Activated T-cell treated with anti-CD3 and anti-CD28 coated beads for 4 hours (primary cell): ENCODE measurements around the gene ELK4.
"Not testable (repeated sequence)": the region's sequence is repeated elsewhere in the genome, so short reads cannot be mapped to it uniquely, and the experiment has no call there.

ENCODE experiments used
- DNase-seq: peaks from one replicate; pipeline ENCODE4 v3.0.0-alpha.2; 2020

ELK4 gene

DNA sequence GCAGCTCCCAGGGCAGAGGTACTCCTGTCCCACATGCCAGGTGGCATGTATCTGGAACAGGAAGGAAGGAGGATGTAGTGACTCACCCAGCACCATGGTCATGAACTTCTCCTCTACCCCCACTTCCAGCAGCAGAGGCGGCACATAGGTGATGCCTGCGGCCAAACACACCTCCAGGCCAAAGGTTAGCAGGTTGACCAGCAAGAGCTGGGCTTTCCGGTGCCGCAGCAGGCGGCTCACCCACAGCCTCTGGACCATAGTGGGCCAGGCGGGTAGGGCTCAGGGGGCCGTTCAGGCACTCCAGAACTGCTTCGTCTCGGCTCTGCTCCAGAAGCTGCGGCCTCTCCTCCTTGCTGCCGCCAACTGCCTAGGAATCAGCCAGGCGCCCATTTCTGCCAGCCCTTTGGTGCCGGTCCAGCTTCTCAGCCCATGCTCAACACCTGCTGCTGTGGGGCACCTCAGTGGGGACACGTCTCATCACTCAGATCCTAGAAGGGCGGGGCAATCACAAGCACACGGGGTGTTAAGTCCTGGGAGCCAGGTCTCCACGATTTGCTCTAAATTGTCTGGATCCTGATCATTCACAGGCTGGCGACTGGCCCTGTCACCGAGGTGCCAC lies 32.7 kb upstream of the ELK4 start:
- no peak for DNase-seq

DNA sequence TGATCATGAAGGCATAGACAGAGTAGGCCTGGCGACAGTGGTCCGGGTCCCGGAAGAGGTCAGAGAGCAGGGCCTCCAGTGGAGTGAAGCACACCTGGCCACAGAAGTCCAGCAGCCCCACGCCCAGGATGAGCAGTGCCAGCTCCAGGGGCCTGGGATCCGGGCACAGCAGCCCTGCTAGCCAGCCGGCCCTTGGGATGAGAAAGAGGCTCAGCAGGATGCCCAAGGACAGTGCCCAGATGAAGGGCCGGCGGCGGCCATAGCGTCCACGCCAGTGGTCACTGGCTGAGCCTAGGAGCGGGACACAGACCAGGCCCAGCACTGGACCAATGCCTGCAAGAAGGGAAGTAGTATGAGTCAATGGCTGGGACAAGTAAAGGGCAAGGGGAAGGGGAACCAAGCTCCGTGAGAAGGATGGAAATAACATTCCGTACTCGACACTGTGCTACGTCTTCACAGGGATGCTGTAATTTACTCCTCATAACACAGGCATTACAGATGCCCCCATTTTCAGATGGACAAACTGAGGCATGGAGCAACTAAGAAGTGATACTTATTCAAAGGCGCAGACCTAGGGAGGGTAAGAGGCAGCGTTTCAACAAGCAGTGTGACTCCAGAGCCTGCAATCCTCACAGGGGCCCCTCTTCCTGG lies 31.6 kb upstream of the ELK4 start:
- DNase-seq, result no peak

DNA sequence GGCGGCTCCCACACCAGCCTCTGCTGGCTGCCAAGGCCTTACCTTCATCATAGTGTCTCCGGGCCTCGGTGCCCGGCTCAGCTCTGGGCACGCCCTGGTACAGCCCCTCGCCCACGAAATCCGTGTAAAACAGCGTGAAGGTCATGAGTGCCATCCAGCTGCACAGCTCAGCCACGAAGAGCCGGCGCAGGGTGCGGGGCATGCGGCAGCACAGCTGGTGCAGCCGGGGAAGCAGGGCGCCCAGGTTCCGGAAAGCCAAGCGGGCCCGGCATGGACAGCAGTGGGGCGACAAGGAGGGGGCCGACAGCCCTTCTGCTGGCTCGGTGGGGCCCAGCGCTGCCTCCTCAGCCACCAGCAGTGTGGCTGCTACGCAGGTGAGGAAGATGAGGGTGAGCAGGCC lies 31.0 kb upstream of the ELK4 start:
- DNase-seq, result no peak

DNA sequence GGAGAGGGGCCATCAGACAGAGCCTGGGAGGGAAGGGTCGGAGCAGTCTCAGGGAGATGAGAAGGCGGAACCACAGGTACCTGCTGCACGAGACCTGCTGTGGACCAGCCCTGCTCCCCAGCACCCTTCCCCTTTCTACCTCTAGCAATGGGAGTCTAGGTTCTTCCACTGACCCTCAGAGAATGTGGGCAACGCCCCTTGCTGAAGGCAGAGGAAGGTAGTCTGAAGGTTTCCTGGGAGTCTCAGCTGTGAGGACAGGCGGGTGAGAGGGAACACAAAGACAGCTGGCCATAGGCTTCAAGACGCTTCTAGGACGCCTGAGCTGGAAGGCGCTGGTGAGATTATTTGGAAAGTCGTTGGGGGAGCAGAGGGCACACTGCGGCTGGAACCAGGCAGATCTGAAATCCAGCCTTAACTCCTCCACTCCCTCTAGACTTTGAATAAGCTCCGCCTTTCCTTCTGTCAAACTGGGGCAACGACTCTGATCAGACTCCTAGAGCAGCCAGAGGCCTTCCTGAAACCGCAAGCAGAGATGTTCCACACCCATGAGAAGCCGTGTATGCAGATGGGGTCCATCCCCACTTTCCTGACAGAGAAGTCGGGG lies 30.4 kb upstream of the ELK4 start:
- DNase-seq, result no peak

DNA sequence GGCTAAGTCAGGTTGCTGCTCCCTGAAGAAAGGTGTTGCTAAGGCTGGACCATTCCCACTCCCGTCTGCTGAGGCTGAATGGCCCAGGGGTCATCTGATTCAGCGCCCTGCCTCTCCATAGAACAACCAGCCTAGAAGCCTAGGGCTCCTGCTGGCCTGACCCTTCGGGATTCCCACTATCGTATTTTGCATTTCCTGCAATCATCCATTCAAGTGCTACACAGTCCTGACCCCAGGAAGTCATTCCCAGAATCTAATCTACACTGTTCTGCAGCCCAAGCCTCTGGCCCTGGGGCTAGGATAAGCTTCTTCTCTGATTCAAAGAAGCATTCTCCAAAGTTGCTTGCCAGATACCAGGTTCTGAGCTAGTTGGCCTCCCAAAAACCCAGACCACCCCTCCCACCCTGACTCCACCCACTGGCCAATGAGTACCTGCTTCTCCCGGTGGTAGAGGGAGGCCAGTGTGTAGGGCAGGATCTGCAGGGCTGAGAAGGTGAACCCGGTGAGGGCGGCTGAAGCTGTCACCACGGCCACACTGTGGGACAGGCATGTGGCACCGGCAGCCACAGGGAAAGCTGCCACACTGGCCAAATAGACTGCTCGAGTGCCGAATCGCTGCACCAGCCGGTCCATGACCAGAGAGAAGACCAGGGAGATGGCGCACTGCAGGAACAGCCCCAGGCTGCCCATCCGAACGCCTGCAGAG lies 29.8 kb upstream of the ELK4 start:
- no peak for DNase-seq

DNA sequence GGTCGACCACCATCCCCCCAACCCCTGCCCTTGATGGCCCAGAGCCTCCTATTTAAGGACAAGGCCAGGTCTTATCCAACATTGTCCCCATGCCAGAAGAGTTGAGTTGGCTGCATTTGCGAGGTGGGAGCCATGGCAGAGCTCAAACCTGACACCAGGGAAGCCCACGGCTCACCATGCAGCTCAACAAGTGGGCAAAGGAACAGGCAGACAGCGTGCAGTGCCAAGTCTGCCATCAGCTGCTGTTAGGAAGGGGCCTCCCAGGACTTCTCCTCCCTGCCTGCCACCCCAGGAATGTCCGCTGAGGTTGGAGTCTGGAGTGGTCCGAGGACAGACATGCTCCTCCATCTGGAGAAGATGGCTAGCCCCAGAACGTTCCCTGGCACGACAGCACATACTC lies 28.6 kb upstream of the ELK4 start:
- no peak for DNase-seq

DNA sequence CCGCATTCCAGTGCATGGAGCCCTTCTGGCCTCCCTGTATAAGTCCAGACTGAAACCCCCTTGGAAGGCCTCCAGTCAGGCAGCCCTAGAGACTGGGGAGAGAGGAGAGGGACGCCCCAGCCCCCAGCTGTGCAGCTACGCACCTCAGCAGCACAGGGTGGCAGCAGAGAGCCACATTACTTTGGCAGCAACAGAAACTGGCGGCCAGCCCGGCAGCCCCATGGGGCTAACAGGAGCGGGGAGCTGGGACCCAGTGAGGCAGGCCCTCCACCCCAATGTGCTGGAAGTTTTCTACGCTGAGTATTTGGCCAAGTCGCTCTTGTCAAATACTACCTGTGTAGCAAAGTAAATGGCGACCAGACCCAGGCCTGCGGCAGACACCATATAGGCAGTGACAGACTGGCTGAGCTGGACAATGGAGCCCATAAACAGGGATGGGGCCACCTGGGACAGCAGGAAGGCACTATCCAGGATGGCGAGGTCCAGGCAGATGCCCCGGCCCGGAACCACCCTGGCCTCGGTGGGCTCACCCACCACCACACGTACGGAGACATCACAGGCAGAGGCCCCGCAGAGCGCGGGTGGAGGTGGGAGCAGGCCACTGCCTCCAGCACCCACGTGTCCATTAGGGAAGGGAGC lies 27.3 kb upstream of the ELK4 start:
- DNase-seq, result peak; percentile 69

DNA sequence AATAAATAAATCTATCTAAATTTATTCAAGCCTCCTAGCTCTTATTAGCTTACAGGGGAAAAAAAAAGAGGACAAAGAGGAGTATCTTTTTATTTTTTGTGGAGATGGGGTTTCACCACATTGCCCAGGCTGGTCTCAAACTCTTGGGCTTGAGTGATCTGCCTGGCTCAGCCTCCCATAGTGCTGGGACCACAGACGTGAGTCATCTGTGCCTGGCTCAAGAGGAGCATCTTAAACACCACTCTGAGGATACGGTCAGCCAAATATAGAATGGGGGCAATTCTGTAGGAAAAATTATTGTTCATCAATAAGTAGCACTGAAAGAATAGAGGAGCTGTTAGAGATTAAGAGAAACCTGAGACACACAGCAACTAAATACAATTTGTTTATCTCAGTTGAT lies 24.4 kb upstream of the ELK4 start:
- DNase-seq, result no peak

DNA sequence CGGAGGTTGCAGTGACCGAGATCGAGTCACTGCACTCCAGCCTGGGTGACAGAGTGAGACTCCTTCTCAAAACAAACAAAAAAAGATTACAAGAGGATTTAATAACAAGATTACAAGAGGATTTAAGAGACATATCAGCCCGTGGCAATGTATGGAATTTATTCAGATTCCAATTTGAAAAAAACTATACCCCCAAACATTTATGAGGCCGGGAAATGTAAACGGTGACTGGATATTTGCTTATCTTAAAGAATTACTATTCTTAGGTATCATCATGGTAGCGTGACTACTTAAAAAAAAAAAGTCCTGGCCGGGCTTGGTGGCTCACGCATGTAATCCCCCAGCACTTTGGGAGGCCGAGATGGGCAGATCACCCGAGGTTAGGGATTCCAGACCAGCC lies 21.2 kb upstream of the ELK4 start:
- DNase-seq, result no peak

DNA sequence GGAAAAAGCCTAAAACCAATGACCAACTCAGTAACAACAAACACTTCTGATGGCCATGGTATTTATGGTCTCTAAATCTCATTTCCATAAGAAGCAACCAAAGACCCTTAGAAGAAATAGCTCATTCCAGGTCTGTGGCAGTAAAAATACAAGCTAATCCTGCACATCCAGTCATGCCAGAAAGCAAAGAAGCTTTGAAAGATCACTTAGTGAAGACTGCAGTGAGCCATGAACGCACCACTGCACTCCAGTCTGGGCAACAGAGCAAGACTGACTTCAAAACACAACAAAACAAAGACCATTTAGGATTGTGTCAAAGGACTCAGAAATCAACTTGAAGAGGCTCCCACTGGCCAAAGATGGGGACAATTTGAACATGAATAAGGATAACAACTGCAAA lies 18.4 kb upstream of the ELK4 start:
- DNase-seq, result no peak

DNA sequence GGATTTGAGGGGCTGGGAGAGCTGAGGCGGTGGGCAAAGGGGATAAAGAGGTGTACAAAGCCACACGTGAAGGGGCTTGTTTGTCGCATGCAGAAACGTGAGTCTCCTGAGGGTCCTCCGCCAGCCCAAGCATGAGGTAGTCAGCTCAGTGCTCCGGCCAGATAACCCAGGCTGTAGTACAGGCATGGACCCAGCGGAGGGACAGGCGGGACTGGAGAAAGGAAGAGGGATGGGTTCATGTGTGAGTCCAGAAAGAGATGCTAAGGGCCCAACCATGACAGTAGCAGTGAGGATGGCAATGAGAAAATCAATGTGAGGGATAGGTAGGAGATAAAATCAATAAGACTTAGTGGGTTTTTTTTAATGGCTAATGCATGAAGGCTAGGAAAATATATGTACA lies 13.7 kb upstream of the ELK4 start:
- DNase-seq, result no peak

DNA sequence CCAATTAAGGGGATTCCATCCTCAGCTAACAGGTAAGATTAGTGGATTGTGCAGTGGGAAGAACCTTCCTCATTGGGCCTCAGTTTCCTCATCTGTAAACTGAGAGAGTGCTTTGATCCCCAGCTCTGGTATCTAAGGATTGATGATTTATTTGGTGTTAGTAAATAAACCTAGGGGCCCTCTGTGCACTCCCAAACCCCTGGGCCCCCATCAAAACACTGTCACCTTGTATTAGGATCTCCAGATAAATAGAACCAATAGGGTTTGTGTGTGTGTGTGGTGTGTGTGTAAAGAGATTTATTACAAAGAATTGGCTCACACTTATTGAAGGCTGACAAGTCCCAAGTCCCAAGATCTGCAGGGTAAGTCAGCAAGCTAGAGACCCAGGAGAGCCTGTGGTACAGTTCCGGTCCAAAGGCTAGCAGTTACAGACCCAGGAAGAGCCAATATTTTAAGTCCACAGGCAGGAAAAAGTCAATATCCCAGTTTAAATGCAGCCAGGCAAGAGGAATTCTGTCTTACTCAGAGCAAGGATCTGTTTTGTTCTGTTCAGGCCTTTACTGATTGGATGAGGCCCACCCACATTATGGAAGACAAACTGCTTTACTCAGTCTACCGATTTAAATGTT lies 11.0 kb upstream of the ELK4 start:
- DNase-seq, result no peak

DNA sequence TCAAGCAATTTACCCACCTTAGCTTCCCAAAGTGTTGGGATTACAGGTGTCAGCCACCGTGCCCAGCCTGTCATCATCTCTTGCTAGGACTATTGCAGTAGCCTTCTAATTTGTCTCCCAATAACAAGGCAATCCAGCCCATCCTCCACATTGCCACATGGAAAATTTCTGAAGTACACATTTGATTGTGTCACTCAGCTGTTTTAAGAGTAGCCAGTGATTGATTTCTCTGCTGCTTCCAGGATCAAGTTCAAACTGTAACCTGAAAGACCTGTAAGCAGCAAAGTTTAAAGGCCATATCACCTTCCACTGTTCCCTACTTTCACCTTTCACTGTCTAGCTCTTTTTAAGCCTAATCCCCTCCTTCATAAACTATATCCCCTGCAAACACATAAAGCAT lies 7.8 kb upstream of the ELK4 start:
- no peak for DNase-seq

DNA sequence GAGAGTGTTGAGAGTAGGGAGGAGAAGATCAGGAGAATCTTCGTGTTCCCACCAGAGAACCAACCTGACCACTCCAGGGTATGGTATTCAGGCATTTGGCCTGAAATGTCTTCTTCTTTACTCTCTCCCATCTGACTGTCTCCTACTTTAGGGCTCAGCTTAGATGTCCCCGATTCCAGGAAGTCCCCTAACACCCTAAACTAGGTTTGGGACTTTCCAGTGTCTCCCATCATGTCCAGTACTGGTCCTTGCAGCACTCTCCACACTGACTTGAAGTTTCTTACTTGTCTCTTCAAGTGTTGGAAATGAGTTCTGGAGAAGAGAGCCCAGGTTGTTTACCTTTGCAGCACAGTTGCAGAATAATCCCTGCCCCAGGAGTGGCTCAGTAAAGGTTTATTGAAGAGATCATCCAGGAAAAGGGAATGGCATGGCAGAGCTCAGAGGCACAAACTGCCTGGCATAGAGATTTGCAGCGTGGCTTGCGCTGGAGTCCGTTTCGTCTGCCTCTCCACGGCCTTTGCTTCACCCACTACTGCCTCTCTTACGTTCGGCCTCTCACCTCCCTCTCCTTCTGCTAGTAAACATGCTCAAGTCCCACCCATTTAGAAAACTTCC lies 6.2 kb upstream of the ELK4 start:
- DNase-seq, result no peak

DNA sequence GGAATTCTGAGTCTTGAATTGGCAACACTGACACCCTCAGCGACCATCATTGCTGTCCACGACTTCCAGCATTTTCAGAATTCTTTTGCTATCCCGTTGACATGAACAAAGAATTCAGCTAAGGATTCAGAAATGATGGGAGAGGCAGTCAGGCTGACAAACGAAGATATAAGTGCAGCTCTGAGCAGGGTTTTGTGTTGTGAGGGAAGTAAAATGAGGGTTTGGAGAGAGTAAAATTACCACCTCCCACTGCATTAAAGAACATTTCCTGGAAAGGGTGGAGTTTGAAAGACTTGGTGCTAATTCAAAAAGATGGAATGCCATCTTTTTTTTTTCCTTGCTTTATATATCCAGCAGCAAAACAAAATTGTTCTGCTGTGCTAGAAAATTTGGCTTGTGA lies 4.9 kb upstream of the ELK4 start:
- no peak for DNase-seq

DNA sequence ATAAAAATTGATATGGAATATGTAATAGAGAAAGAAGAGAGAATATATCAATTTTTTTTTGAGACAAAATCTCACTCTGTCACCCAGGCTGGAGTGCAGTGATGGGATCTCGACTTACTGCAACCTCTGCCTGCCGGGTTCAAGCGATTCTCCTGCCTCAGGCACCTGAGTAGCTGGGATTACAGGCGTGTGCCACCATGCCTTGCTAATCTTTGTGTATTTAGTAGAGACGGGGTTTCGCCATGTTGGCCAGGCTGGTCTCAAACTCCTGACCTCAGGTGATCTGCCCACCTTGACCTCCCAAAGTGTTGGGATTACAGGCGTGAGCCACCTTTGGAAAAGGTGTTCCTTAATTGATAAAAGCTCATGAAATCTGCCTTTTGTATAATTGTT lies 4.3 kb upstream of the ELK4 start:
- not testable (repeated sequence) for DNase-seq

DNA sequence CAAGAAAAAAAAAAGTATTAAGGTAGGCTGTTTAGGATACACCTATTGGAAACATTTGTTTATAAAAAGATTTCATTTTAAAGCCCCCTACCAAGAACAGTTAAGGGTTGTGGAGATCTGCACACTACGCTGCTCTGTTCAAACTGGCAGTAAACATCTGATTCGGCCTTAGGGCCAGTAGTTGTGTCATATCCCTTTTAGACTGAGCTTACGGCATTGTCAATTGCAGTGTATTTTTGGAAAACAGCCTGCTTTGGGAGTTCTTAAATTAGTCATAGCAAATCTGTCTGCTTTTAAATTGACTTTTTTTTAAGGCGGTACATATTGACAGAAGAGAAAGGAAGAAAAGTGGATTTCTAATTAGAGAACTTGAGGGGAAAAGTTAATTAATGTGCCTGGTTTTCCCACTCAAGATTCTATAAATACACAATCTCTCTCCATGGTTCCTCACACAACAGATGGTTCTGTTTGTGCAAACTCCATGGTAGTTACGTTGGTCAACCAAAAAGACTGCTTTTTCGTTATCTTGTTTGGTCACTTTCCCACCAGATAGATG lies 1.7 kb upstream of the ELK4 start:
- no peak for DNase-seq

DNA sequence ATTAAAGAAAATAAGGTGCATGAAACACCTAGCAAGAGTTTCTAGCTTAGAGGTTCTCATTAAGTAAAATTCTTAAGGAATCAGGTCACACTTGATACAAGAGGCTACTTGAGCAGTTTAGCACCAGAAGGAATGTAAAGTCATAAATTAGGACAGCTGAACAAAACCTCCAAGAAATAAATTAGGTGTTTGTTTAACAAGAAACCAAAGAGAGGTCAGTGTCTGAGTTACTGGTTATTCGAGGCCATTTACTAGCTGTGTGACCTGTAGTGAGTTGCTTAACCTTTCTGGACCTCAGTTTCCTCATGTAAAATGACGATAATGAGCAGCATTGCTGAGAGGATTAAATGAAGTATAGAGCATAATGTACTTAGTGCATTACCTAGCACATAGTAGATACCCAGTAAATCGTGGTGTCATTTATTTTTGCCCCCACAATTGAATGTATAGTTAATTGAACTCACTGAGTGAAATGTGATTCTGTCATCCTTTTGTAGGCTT lies 908 bp upstream of the ELK4 start:
- DNase-seq, result no peak

DNA sequence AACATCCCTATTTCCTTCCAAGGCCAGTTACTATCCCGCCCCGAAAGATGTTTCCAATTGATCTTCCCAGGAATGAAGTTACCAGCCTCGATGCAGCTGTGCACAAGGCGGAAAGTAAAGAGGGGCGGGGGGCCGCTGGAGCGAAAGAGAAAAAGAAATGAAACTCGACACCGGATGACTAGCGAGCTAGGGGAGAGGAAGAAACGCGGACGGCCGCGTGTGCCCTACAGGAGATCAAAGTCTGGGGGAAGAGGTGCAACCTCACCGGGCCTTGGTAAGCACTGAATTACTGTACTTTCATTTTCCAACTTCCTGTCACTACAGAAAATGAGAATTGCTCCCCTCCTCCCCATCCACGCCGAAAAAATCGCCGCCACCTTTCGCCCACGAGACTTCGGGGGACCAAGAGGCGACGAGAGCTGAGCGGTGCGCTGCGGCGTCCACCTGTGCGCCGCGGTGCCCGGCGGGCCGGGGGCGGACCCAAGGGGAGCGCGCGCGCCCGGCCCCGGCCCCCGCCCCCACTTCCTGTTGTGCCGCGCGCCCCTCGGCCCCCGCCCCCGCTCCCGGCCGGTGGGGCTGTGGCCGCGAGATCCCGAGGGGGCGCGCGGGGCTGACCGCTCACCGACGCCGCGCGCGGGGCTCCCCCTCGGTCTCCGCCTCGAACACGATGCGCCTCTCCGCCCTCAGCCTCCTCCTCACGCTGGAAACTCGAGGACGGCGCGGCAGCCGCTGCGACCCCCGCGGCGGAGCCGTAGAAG lies 622 bp downstream of the ELK4 start:
- peak; percentile 70 for DNase-seq

DNA sequence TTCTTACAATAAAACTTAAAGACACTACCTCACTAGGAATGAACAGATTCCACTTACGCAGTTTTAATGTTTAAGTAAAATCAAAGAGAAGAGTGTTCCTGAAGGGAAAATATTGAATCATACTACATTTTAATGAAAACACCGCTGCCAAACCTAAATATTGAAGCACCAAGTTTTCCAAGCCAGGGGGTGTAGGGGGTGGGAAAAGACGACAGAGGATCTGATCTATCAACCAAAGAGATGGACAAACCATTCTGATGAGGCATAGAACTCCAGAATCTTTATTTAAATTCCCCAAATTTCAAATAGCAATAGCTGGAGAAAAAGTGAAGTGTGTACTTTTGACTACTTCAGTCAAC lies 1.2 kb downstream of the ELK4 start:
- DNase-seq, result no peak

DNA sequence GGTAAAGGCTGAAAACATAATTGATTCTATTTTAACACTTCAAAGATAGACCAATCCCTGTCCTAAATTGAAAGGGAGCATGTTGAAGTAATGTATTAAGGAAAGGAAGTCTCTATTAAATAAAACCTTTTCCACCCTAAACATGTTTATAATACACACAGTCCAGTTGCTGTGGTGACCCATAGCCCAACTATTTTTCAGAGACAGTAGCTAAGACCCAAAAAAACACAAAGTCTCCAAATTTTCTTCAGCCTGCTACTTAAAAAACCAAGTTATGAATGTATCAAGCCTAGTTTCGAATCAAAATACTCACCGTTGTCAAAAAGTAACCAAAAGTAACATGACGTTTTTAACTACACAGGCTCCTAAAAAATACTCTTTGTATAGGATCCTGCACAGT lies 1.6 kb downstream of the ELK4 start:
- no peak for DNase-seq

DNA sequence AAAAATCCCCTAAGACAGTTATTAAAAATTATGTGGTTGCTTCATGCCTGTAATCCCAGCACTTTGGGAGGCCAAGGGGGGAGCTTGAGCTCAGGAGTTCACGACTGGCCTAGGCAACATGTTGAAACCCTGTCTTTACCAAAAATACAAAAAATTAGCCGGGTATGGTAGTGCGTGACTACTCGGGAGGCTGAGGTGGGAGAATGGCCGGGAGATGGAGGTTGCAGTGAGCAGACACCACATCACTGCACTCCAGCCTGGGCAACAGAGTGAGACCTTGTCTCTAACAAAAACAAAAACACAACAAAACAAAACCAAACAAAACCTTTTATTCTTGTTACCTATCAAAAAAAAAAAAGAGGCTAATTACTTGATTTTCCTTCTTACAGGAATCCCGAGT lies 2.1 kb downstream of the ELK4 start:
- DNase-seq, result no peak
